MV-4-11 (cell line): ENCODE data around the gene SNAPC5.
"Not testable (repeated sequence)": the region's sequence is repeated elsewhere in the genome, so short reads cannot be mapped to it uniquely, and the experiment has no call there.

Experiments used
- DNase-seq: peaks from one replicate; lab custom pipeline; 2025; lab: John Stamatoyannopoulos, UW

Gene SNAPC5, protein sequence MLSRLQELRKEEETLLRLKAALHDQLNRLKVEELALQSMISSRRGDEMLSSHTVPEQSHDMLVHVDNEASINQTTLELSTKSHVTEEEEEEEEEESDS

DNA sequence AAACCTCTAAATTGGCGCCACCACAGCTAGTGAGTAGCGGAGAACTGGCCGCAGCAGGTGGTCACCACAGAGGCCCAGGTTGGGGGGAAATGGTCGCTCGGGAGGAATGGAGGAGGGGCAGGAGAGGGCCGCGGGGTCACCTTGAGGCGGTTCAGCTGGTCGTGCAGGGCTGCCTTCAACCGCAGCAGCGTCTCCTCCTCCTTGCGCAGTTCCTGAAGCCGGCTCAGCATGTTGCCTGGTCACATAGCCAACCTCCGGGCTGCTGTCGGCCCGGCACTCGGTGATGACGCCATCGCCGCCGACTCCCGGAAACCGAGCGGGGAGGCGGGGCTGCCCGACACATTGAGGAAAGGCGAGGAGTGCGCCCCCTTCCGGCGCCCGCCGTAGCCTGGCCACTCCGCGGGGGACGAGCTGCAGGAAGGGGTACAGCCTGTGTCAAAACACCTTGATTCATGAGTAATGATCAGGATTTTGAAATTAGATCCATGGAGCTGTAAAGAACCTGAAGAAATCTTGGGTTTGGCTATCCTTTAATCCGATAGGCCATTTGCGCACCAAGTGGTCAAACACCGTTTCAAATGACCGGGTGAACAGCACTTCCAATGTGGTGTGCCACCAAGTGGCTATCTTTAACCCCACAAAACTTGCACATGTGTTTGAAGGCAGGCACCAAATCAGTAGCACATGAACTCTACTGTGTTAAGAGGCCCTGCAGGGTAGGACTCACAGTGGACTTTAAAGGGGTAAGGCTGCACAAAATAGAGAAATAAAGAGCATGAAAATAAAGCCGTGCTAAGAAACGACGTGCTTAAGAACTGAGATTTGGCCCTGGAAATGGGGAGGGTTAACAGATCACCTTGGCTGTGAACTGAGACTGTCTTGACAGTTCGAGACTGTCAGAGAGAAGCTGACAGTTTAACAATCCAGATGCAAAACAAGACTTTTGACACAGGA, at the start of gene SNAPC5:
TSS of gene SNAPC5 (minus strand) at position 261 of the 954 bp plus-strand sequence. CDS start at position 230, 31 bp downstream.
- DNase-seq = peak; percentile 93

DNA sequence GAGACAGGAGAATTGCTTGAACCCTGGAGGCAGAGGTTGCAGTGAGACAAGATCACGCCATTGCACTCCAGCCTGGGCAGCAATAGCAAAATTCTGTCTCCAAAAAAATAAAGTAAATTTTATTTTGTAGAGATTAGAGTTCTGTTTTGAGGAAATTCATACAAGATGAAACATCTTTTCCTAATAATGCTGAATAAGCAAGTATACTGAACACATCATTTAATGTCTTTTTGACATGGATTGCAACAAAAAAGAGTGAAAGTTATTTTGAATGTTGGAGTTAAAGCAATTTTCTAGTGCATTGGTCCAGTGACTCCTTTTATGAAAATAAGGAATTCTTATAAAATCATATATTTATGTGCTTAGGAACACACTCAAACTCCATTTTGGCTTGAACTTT, 47.7 kb upstream of the SNAPC5 start:
- no peak for DNase-seq

DNA sequence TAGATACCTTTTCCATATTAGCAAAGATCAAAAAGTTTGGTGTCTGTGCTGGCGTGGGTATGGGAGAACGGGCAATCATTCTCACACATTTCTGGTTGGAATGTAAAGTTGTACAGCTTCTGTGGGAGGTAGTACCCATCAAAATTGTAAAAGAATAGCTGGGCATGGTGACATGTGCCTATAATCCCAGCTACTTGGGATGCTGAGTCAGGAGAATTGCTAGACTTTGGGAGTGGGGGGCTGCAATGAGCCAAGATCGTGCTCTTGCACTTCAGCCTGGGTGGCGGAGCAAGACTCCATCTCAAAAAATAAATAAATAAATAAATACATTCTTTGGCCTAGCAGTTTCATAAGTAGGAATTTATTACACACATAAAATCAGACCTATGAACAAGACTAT, 45.3 kb upstream of the SNAPC5 start:
- DNase-seq = no peak

- no peak for DNase-seq
Measured at GRCh38 chr15:66535056-66535455, 37.5 kb upstream of the SNAPC5 start.

DNA sequence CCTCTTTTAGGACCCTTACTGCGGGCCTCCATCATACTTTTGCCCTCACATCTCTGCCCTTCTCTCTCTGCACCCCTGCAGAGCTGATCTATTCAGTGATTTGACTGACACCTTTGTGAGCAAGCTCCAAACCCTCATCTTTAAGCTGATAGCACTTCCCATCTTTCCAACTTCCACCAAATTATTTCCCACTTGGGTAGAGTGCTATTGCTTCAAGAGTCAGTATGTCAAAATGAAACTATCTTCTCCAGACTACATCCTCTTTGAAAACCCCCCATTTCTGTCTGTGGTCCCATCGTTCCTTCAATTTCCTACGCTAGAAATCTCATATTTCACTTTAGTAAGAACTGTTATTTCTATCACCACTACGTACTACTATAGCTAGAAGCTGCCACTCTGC, 27.3 kb upstream of the SNAPC5 start:
- peak; percentile 53 for DNase-seq

DNA sequence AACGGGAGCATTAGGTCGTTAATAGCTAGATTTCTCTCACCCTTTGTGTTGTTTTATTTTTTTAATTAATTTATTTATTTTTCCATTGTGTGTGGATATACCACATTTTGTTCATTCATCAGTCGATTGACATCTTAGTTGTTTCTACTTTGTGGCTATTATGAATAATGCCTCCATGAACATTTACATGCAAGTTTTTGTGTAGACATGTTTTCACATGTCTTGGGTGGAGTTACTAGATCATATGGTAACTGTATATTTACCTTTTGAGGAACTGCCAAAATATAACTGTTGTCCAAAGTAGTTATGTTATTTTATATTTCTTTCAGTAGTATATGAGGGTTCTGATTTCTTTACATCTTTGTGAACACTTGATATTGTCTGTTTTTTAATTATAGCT, 26.4 kb upstream of the SNAPC5 start:
- DNase-seq = no peak

DNA sequence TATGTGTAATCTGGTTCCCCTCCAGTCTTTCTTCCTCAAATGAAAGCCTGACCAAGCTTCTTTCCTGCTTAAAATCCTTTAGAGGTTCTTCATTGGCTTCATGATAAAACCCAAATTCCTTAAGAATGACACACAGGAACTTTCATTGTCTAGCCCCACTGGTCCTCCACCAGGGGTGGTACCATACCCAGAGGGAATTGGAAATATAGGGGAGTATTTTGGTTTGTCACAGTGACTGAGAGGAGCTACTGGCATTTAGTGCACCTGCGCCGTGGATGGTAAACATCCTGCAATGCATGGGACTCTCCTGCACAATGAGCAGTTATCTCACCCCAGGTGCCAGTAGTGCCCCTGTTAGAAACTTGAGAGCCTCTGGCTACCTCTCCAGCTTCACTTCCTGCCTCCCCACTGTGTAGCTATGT, 18.4 kb upstream of the SNAPC5 start:
- DNase-seq = no peak

DNA sequence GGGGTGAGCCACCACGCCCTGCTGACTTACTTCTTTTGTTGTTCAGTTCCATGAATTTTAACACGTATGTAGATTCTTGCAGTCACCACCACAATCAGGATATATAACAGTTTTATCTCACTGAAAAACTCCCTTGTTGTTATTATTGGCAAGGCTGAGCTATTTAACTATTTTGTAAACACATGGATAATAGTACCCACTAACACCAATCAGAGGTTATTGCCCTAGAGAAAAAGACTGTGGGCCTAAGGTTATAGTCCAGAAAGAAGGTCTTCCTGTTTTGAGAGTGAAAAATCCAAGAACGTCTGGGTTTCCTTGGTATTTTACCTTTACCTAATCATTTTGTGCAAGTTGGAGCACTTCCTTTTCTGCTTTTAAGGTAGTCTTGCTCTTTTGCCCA, 17.0 kb upstream of the SNAPC5 start:
- DNase-seq = no peak

DNA sequence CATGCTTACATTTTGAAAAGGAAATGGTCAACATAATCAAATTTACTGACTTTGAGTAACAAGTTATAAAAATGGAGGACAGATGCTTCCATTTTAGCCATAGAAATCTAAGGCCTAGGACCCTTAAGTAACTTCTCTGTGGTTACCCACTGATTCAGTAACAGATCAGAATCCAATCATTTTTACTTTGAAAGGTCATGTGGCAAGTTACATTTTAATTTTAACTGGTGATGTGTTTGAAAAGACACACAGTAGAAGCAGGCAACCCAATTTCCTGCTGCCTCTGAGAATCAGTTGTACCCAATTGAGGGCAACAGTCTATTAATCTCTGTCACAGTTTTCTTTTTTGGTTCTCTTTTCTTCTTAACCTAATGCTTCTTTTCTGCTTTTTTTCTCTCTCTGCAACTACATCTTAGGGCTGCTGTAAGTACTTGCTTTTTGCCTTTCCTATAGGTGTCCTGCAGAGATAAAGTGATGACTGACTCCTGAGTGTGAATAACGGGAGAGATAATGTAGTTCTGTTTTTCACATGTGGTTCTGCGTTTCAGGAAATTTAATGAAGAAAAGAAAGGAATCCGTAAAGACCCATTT, 10.8 kb upstream of the SNAPC5 start:
- DNase-seq = peak; percentile 23

DNA sequence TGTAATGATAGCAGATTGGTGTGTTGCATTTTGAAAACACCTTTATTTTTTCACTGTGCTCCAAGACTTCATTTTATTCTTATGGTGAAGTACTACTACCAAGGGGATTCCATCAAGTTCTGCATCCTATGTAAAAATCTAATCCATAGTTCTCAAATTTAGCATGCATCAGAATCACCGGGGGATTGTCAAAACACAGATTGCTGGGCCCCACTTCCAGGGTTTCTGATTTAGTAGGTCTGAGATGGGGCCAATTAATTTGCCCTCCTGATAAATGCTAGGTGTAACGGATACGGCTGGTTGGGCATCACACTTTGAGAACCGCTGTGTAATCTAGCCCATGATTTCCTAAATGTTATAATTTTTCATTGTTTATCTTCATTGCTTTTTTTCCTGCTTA, 8.3 kb upstream of the SNAPC5 start:
- DNase-seq = no peak

GRCh38 chr15:66505430-66505811, 7.9 kb upstream of the SNAPC5 start:
- DNase-seq = no peak

GRCh38 chr15:66504563-66505429, 7.2 kb upstream of the SNAPC5 start, which contains the start of the genes RPL4 and ZWILCH:
TSS of gene RPL4 (minus strand) at chr15:66504855. CDS start at chr15:66504790, 65 bp downstream.
TSS of gene ZWILCH (plus strand) at chr15:66505326. CDS start at chr15:66505339, 13 bp downstream.
- DNase-seq = peak; percentile 90

DNA sequence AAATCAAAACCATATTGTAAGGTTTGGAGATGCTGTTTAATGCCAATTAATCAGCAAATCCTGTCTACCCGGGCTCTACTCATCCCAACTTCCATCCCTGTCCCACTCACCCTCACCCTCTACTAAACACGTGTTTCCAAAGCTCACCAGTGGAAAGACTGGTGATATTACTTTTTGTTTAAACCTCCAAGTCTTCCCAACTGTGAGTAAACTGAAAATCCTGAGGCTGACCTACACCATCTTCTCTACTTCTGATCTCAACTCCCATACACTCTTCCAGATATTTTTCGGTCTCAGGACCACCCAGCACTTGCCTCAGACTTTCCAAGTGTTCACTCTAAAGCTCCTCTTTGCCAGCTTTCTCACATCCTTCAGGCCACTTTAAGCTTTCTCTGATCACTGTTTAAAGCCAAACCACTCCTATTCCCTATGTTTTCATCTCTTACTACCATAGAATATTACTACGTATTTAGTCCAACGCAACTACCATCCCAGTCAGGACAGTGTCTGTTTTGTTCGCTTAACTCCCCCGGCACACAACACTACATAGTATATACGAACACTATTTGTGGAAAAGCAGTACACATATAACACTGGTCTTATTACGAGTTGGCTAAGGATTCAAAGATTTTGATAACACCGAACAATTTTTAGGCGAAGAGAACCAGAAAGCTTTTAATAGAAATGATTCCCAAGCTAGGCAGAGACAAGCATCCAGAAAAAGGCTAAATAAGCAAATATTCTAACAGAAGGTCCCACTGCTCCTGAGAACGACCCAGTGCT, 6.4 kb upstream of the SNAPC5 start:
- no peak for DNase-seq

- not testable (repeated sequence) for DNase-seq
Measured at GRCh38 chr15:66503041-66503648, 5.6 kb upstream of the SNAPC5 start.

GRCh38 chr15:66502491-66502890, 4.9 kb upstream of the SNAPC5 start:
- DNase-seq = no peak

DNA sequence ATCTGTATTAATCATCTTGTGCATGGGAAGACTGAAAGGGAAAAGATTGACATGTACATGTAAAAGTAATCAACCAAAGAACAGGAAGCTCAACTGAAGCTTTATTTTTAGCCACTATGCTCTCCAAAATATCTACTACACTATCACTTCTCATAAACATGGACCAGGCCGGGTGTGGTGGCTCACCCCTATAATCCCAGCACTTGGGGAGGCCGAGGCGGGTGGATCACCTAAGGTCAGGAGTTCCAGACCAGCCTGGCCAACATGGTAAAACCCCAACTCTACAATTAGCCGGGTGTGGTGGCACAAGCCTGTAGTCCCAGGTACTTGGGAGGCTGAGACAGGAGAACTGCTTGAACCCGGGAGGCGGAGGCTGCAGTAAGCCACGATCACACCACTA, 2.8 kb upstream of the SNAPC5 start:
- peak; percentile 35 for DNase-seq

GRCh38 chr15:66498501-66499386, 1.2 kb upstream of the SNAPC5 start:
- DNase-seq = peak; percentile 24

DNA sequence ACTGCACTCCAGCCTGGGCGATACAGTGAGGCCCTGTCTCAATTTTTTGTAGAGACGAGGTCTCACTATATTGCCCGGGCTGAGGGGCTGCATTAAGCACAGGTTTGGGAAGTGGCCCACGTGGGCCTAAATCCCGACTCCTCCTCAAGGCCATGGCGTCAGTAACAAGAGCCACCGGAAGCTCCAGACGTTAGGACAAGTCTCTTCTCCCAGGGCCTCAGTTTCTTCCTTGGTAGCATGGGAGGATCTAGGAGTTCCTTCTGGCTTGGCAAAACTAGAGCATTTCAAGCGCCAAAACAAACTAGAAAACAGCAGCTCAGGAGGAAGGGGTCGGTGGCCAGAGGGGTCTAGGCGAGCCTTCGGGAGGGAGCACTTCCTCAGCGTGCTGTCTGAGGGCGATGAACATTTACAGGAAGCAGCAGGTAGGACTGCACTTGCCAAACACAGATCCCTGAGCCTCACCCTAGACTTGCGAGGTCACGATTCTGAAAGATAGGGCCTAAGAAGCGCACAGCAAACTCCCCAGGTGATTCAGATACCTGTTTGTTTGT, 536 bp downstream of the SNAPC5 start:
- peak; percentile 39 for DNase-seq

- peak; percentile 18 for DNase-seq
Measured at GRCh38 chr15:66494262-66494661, 3.3 kb downstream of the SNAPC5 start.
